Measurements from ENCODE around the gene KIAA1217. TPM values are rescaled to one million over a fixed set of nuclear protein-coding genes. Genes with fewer than 3 reads are reported as not detected.

KIAA1217 gene
- polyA plus RNA-seq, 6 donors from 2014 or later: not detected

DNA sequence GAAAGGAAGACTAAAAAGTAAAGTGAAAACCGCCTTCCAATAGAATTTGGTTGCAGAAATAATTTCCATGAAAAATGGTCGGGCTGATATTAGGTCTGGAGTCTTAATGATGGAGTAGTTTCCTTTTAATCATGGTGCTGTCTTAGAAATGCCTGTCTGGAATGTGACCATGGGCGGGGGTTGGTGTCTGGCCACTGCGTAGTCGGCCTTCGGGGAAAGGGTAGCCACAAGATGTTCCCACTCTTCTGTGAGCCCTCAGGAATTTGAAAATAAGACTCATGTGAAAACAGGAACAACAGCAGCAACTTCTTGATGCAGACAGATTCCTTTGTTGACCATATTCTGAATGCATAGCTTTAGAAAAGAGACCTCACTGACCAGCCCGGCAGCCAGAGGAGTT, 176.8 kb downstream of the KIAA1217 start:
- H3K27ac Mint-ChIP-seq: no peak overlapping the region
- H3K4me1 Mint-ChIP-seq: no peaks in the 10 kb centered on the region
- H3K4me3 Mint-ChIP-seq: no peak overlapping the region

DNA sequence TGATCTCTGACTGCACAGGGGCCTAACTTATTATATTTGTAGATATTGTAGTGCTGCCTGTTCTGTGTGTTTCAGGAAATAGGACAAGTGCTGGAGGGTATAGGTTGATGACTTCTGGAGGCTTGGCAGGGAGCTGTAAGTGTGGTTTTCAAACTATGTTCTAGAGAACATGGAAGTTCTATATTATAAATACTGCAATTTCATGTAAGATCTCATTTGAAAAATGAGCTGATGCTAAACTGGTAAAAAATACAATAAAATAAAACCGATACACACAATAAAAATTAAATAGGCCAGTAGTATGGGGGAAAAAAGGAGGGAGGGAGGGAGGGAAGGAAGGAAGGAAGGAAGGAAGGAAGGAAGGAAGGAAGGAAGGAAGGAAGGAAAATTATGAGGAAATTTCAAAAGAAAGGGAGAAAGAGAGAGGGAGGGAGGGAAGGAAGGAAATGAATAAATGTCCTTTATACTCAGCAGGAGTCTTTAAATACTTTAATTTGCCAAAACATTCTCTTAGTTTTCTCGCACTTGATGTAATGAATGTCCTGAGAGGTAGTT, 181.3 kb downstream of the KIAA1217 start:
- no peak for ATAC-seq (ENCODE audit: low read depth in 2 of 2)
- no peaks in the 10 kb centered on the region for H3K36me3 Mint-ChIP-seq
- H3K27ac Mint-ChIP-seq: no peak overlapping the region
- peaks cover 0 to 7% (median 0%) of the 10 kb centered on the region in 7 donors for H3K9me3 Mint-ChIP-seq
- H3K4me1 Mint-ChIP-seq: no peaks in the 10 kb centered on the region
- no peak for DNase-seq
- no peak overlapping the region for H3K4me3 Mint-ChIP-seq
- peaks cover 0 to 8% (median 0%) of the 10 kb centered on the region in 3 donors for H3K27me3 Mint-ChIP-seq

More for the DNA sequence above, 176.8 kb downstream of the KIAA1217 start:
- ATAC-seq (ENCODE audit: low read depth in 2 of 2) (no peak), DNase-seq (no peak)
- peaks cover 0 to 6% (median 0%) of the 10 kb centered on the region in 7 donors for H3K9me3 Mint-ChIP-seq
- no peaks in the 10 kb centered on the region for H3K36me3 Mint-ChIP-seq
- peaks cover 0 to 8% (median 5%) of the 10 kb centered on the region in 3 donors for H3K27me3 Mint-ChIP-seq

DNA sequence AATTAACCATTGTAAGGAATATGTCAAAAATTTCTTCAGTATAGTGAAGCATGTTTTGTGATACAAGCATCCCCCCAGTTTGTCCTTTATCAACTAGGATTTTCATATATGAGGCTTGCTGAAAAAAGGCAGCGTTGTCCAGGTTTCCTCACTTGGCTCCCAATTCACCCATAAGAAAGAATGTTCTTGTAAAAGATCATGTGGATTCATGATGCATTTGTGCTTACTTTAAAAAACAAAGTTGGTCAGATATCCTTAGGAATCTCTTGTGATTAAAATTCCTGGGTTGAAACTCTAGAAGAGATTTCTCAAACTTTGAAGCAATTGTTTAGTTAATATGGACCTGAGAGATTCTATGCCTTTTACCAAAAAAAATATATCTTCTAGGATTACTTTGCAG, 181.8 kb downstream of the KIAA1217 start:
- peaks cover 0 to 6% (median 0%) of the 10 kb centered on the region in 7 donors for H3K9me3 Mint-ChIP-seq
- H3K36me3 Mint-ChIP-seq: no peaks in the 10 kb centered on the region
- H3K4me1 Mint-ChIP-seq: no peaks in the 10 kb centered on the region
- no peak for ATAC-seq (ENCODE audit: low read depth in 2 of 2)
- H3K27me3 Mint-ChIP-seq: peaks cover 0 to 5% (median 0%) of the 10 kb centered on the region in 3 donors
- no peak overlapping the region for H3K27ac Mint-ChIP-seq
- no peak for DNase-seq
- H3K4me3 Mint-ChIP-seq: no peak overlapping the region

DNA sequence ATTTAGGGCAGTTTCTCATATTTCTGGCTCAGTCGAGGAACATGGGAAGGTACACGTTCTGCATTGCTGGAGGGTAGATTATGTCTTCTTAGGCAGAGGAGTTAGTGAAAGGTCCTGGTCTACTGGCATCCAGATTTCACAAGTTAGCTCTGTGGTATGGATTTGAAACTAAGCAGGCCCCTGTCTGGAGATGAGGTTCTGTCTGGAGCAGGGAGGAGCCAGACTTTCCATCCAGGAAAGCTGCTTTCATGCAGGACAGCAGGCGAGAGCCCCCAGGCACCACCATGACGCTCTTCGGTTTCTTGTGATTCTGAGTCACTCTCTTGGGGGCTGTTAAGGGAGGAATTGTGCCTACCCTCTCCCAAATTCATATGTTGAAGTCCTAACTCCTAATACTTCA, 184.3 kb downstream of the KIAA1217 start:
- H3K36me3 Mint-ChIP-seq: no peaks in the 10 kb centered on the region
- no peak for DNase-seq
- no peaks in the 10 kb centered on the region for H3K4me1 Mint-ChIP-seq
- H3K9me3 Mint-ChIP-seq: peaks cover 0 to 6% (median 3%) of the 10 kb centered on the region in 7 donors
- H3K27me3 Mint-ChIP-seq: peaks cover 0 to 1% (median 0%) of the 10 kb centered on the region in 3 donors
- ATAC-seq (ENCODE audit: low read depth in 2 of 2): no peak
- no peak overlapping the region for H3K4me3 Mint-ChIP-seq
- H3K27ac Mint-ChIP-seq: no peak overlapping the region

GRCh38 chr10:24394461-24395190, 185.7 kb downstream of the KIAA1217 start:
- Mint-ChIP-seq H3K27me3 (peaks cover 0 to 3% (median 0%) of the 10 kb centered on the region in 3 donors), H3K27ac (no peak overlapping the region), H3K4me3 (no peak overlapping the region), H3K36me3 (no peaks in the 10 kb centered on the region), H3K9me3 (peaks cover 0 to 6% (median 2%) of the 10 kb centered on the region in 7 donors), H3K4me1 (no peaks in the 10 kb centered on the region)
- no peak for DNase-seq
- no peak for ATAC-seq (ENCODE audit: low read depth in 2 of 2)

- DNase-seq (no peak), ATAC-seq (ENCODE audit: low read depth in 2 of 2) (no peak)
- peaks cover 0 to 3% (median 0%) of the 10 kb centered on the region in 3 donors for H3K27me3 Mint-ChIP-seq
- H3K36me3 Mint-ChIP-seq: no peaks in the 10 kb centered on the region
- peaks cover 0 to 6% (median 2%) of the 10 kb centered on the region in 7 donors for H3K9me3 Mint-ChIP-seq
- H3K4me3 Mint-ChIP-seq: peak overlapping the region in 1 of 8 donors; percentile 12
- no peak overlapping the region for H3K27ac Mint-ChIP-seq
- no peaks in the 10 kb centered on the region for H3K4me1 Mint-ChIP-seq
These were observed 187.5 kb downstream of the KIAA1217 start for GRCh38 chr10:24396396-24396795.

- H3K9me3 Mint-ChIP-seq: peaks cover 0 to 6% (median 2%) of the 10 kb centered on the region in 7 donors
These were observed 188.7 kb downstream of the KIAA1217 start for GRCh38 chr10:24397662-24398061.

GRCh38 chr10:24404567-24404966, 195.6 kb downstream of the KIAA1217 start:
- H3K27ac Mint-ChIP-seq: no peak overlapping the region
- ATAC-seq (ENCODE audit: low read depth in 2 of 2): no peak
- H3K36me3 Mint-ChIP-seq: no peaks in the 10 kb centered on the region
- no peaks in the 10 kb centered on the region for H3K27me3 Mint-ChIP-seq
- H3K9me3 Mint-ChIP-seq: peaks cover 0 to 9% (median 1%) of the 10 kb centered on the region in 7 donors
- no peak for DNase-seq
- H3K4me1 Mint-ChIP-seq: no peaks in the 10 kb centered on the region
- H3K4me3 Mint-ChIP-seq: no peak overlapping the region

More at GRCh38 chr10:24397662-24398061, 188.7 kb downstream of the KIAA1217 start:
- Mint-ChIP-seq H3K27me3 (peaks cover 0 to 3% (median 0%) of the 10 kb centered on the region in 3 donors), H3K27ac (peak overlapping the region in 1 of 6 donors; percentile 4), H3K4me1 (no peaks in the 10 kb centered on the region), H3K36me3 (no peaks in the 10 kb centered on the region), H3K4me3 (no peak overlapping the region)
- DNase-seq: no peak
- no peak for ATAC-seq (ENCODE audit: low read depth in 2 of 2)

DNA sequence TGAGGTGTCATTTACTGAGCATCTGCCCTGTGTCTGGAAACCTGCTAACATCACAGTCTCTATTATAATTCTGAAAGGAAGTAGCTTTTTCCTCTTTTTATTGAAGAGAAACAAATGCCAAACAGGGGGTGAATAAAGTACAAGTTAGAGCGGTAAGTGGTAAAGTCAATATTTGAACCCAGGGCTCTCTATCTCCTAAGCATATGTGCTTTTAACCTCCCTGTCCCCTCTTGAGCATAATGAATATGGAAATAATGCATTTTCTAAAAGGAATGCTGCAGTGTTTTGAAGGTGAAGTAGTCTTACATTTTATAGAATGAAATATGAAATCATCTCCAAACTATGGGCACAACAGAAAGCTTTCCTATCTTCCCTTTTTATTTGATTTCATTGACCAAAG, 196.7 kb downstream of the KIAA1217 start:
- H3K27me3 Mint-ChIP-seq: no peaks in the 10 kb centered on the region
- H3K36me3 Mint-ChIP-seq: no peaks in the 10 kb centered on the region
- H3K9me3 Mint-ChIP-seq: peaks cover 0 to 9% (median 1%) of the 10 kb centered on the region in 7 donors
- no peak for DNase-seq
- H3K4me3 Mint-ChIP-seq: no peak overlapping the region
- no peak overlapping the region for H3K27ac Mint-ChIP-seq
- ATAC-seq (ENCODE audit: low read depth in 2 of 2): no peak
- no peaks in the 10 kb centered on the region for H3K4me1 Mint-ChIP-seq

DNA sequence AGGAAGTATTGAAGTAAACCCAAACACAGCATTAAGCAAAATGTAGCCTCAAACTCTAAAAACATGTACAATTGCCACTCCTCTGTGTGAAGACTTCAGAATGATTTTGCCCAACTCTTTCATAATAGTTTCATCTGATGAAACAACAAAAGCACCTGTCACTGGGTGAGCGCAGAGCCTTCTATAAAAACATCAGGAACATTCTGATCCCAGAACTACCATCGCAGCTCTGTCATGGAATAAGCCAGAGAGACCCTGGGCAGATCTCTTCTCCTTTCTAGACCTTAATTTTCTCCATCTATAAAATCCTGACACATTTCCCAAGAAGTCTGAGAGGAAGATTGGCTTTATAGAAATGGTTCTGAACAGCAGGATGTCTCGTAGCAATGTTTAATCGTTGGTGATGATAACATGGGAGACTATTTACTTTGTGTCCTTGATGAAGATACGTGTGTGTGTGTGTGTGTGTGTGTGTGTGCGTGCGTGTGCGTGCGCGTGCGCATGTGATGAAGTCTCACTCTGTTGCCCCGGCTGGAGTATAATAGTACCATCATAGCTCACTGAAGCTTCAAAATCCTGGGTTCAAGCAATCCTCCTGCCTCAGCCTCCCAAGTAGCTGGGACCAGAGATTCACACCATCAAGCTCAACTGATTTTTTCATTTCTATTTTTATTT, 198.0 kb downstream of the KIAA1217 start:
- no peak overlapping the region for H3K4me3 Mint-ChIP-seq
- H3K27me3 Mint-ChIP-seq: no peaks in the 10 kb centered on the region

GRCh38 chr10:24407928-24408327, 199.0 kb downstream of the KIAA1217 start:
- Mint-ChIP-seq H3K27me3 (no peaks in the 10 kb centered on the region), H3K9me3 (peaks cover 0 to 9% (median under 1%) of the 10 kb centered on the region in 7 donors), H3K27ac (no peak overlapping the region), H3K36me3 (no peaks in the 10 kb centered on the region), H3K4me1 (no peaks in the 10 kb centered on the region), H3K4me3 (no peak overlapping the region)
- DNase-seq (no peak), ATAC-seq (ENCODE audit: low read depth in 2 of 2) (no peak)

More for the DNA sequence above, 198.0 kb downstream of the KIAA1217 start:
- no peaks in the 10 kb centered on the region for H3K36me3 Mint-ChIP-seq
- no peak overlapping the region for H3K27ac Mint-ChIP-seq
- no peaks in the 10 kb centered on the region for H3K4me1 Mint-ChIP-seq
- peaks cover 0 to 9% (median 1%) of the 10 kb centered on the region in 7 donors for H3K9me3 Mint-ChIP-seq
- ATAC-seq (ENCODE audit: low read depth in 2 of 2) (no peak), DNase-seq (no peak)

DNA sequence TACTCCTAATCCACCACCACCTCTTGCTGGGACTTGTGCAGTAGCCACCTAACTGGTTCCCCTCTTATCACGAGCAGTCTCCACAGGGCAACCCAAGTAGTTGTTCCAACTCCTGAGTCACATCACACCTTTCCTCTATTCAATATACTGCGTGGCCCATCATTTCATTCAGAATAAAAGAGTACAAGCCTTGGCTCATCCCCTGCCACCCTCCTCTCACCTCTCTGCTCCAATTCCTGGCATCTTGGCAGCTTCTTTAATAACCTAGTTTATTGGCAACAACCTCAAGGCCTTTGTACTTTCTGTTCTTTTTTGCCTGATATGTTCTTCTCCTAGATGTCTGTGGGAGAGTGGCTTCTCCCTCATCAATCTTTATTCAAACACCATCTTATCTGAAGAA, 199.4 kb downstream of the KIAA1217 start:
- no peaks in the 10 kb centered on the region for H3K36me3 Mint-ChIP-seq
- H3K9me3 Mint-ChIP-seq: peaks cover 0 to 9% (median 0%) of the 10 kb centered on the region in 7 donors
- no peaks in the 10 kb centered on the region for H3K4me1 Mint-ChIP-seq
- DNase-seq: no peak
- H3K27me3 Mint-ChIP-seq: no peaks in the 10 kb centered on the region
- no peak overlapping the region for H3K4me3 Mint-ChIP-seq
- ATAC-seq (ENCODE audit: low read depth in 2 of 2): no peak
- no peak overlapping the region for H3K27ac Mint-ChIP-seq

GRCh38 chr10:24414597-24414996, 205.7 kb downstream of the KIAA1217 start:
- H3K9me3 Mint-ChIP-seq: peaks cover 0 to 4% (median 0%) of the 10 kb centered on the region in 7 donors
- H3K27me3 Mint-ChIP-seq: peaks cover 0 to 4% (median 0%) of the 10 kb centered on the region in 3 donors
- DNase-seq: no peak
- no peak overlapping the region for H3K4me3 Mint-ChIP-seq
- ATAC-seq (ENCODE audit: low read depth in 2 of 2): no peak
- no peaks in the 10 kb centered on the region for H3K4me1 Mint-ChIP-seq
- no peaks in the 10 kb centered on the region for H3K36me3 Mint-ChIP-seq
- H3K27ac Mint-ChIP-seq: no peak overlapping the region

Measured in naive B cell (primary cell).